Dendritic cell treated with granulocyte-macrophage colony-stimulating factor and Interleukin-4, amounts not matched to agents 40 ng/mL and 50 ng/mL, for 4 days (primary cell): ENCODE measurements around the gene NECAB2.

Source experiments
- H3K27ac Mint-ChIP-seq: one replicate; pipeline ENCODE4 v1.8.0; 2022; ENCODE audit warnings: mild to moderate bottlenecking, mixed read lengths
- H3K27me3 Mint-ChIP-seq: one replicate; pipeline ENCODE4 v1.8.0; 2022; ENCODE audit warnings: mild to moderate bottlenecking, mixed read lengths
- H3K36me3 Mint-ChIP-seq: one replicate; pipeline ENCODE4 v1.8.0; 2022; ENCODE audit warnings: low read depth, mixed read lengths
- H3K4me1 Mint-ChIP-seq: one replicate; pipeline ENCODE4 v1.8.0; 2022; ENCODE audit warnings: low read depth, mixed read lengths
- H3K4me3 Mint-ChIP-seq: one replicate; pipeline ENCODE4 v1.8.0; 2022; ENCODE audit warnings: mild to moderate bottlenecking, moderate library complexity, mixed read lengths
- H3K9me3 Mint-ChIP-seq: one replicate; pipeline ENCODE4 v1.8.0; 2022; ENCODE audit warnings: mixed read lengths
- intact Hi-C: fragments of 100-400 bp; cut with micrococcal nuclease; formaldehyde crosslinking; loops from one replicate; pipeline ENCODE4 v1.15.0; 2022

NECAB2 gene

GRCh38 chr16:83967838-83968305 lies at the start of gene NECAB2:
Gene NECAB2 (plus strand): TSS chr16:83968244. CDS start chr16:83968649, 405 bp downstream.
- Mint-ChIP-seq H3K4me3 (peak within 1 kb of the TSS; percentile 61), H3K36me3 (peaks cover 37% of the 10 kb centered on the region), H3K27me3 (peaks cover 41% of the 10 kb centered on the region), H3K9me3 (no peaks in the 10 kb centered on the region), H3K27ac (no peak within 1 kb of the TSS), H3K4me1 (peaks cover 5% of the 10 kb centered on the region)
- intact Hi-C loops = loop anchor here (2.0 kb wide), 1 partner anchor 219 kb away; the partner anchor contains the start of gene TAF1C

- intact Hi-C loops = no loop called here
- Mint-ChIP-seq H3K27ac (no peak overlapping the region), H3K27me3 (no peaks in the 10 kb centered on the region), H3K4me3 (no peak overlapping the region), H3K4me1 (no peaks in the 10 kb centered on the region), H3K36me3 (peaks cover 94% of the 10 kb centered on the region), H3K9me3 (no peaks in the 10 kb centered on the region)
Measured at GRCh38 chr16:83920894-83921491, 47.1 kb upstream of the NECAB2 start.

DNA sequence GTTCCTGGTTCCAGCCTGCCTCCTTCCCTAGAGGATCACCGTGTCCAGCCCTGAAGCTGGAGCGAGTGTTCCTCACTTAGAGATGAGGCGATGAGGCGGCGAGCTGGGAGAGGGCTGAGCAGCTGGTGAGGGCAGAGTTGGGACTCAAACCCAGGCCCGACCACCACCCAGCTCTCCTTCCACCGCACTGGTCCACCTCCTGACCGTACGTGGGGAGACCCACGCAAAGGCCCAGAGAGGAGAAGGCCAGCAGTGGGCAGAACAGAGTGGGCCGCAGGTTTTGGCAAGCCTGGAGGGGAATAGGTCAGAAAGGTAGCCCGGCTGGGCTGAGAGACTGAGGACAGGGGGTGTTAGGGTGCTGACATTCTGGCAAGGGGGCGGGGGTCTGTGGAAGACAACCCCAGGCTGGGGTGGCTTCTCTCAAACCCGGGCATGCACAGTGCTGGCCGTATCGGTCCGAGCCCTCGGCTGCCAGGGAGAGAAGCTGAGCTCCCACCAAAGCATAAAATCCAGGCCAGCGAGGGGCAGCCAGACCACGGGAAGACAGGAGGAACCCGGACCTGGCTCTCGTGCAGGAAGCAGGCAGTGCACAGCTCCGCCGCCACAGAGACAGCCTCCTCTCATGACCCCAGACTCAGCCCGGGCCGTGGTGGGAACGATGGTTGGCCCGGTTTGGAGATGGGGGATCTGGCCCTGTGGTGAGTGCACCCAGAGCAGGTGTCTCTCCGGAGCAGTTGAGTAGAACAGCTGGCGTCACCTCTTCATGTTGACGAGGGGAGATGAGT lies 44.3 kb upstream of the NECAB2 start:
- Mint-ChIP-seq H3K4me1 (no peaks in the 10 kb centered on the region), H3K27me3 (no peaks in the 10 kb centered on the region), H3K4me3 (no peak overlapping the region), H3K36me3 (peaks cover 69% of the 10 kb centered on the region), H3K27ac (no peak overlapping the region), H3K9me3 (no peaks in the 10 kb centered on the region)
- intact Hi-C loops = no loop called here

DNA sequence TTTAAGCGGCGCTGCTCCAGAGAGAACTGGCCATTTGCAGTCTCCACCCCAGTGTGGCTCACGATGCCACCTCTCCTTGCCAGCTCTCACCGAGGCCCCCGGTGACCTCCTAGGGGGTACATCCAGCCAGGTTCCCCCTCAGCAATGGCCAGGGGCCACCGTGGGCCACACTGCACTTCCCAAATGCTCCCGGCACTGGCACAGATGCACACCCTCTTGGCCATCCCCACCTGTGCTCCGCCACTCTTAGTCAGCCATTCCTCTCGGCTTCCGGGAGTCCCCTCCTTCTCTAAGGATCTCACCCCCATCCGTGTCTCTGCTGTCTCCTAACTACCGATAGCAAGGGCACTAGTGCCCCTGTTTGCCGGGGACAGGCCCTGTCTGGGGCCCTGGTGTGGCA lies 43.4 kb upstream of the NECAB2 start:
- Mint-ChIP-seq H3K4me1 (no peaks in the 10 kb centered on the region), H3K9me3 (no peaks in the 10 kb centered on the region), H3K27ac (no peak overlapping the region), H3K36me3 (peaks cover 62% of the 10 kb centered on the region), H3K27me3 (no peaks in the 10 kb centered on the region), H3K4me3 (no peak overlapping the region)
- intact Hi-C loops = no loop called here

DNA sequence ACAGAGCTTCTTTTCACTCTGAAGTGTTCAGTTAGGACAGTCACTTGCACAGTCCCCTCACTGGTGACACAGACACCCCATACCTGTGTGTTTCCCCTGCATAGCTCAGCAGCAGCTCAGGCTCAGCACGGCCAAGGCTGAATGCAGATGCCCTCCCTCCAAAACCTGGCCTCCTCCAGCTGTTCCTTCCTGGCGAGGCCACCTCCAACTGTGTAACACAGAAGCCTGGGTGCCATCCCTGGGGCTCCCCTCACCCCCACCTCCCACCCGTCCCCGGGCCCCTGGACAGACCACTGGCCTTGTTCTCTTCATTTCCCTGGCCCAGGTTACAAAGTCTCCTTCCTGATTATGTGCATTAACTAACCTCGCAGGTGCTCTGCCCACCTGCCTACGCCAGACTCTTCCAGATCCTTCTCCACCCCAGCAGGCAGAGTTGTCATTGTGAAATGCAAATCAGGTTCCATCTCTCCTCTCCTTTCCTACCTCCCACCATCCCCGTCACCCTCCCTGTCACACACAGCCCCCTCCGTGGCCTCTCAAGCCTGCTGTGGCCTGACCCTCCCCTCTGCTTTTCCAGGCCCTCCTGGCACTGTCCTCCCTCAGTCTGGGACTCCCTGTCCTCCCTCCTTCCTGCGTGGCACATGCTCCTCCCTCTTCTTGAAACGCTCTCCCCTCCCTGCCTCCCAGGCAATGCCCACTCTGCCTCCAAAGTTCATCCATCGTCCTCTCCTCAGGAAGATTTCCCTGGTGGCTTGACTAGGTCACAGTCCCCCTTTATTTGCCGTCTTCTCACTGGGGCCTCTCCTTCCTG lies 42.7 kb upstream of the NECAB2 start:
- H3K27me3 Mint-ChIP-seq = no peaks in the 10 kb centered on the region
- intact Hi-C loops = no loop called here
- H3K4me1 Mint-ChIP-seq = no peaks in the 10 kb centered on the region
- no peak overlapping the region for H3K4me3 Mint-ChIP-seq
- no peaks in the 10 kb centered on the region for H3K9me3 Mint-ChIP-seq
- H3K27ac Mint-ChIP-seq = no peak overlapping the region
- H3K36me3 Mint-ChIP-seq = peaks cover 56% of the 10 kb centered on the region

GRCh38 chr16:83925957-83926725 lies 41.9 kb upstream of the NECAB2 start:
- H3K27me3 Mint-ChIP-seq = no peaks in the 10 kb centered on the region
- intact Hi-C loops = no loop called here
- no peaks in the 10 kb centered on the region for H3K4me1 Mint-ChIP-seq
- H3K4me3 Mint-ChIP-seq = no peak overlapping the region
- H3K36me3 Mint-ChIP-seq = peaks cover 47% of the 10 kb centered on the region
- H3K27ac Mint-ChIP-seq = no peak overlapping the region
- H3K9me3 Mint-ChIP-seq = no peaks in the 10 kb centered on the region

- H3K9me3 Mint-ChIP-seq = no peaks in the 10 kb centered on the region
- no peak overlapping the region for H3K4me3 Mint-ChIP-seq
- no peaks in the 10 kb centered on the region for H3K4me1 Mint-ChIP-seq
- no peaks in the 10 kb centered on the region for H3K27me3 Mint-ChIP-seq
- intact Hi-C loops = no loop called here
- H3K36me3 Mint-ChIP-seq = peaks cover 40% of the 10 kb centered on the region
- H3K27ac Mint-ChIP-seq = no peak overlapping the region
Measured at GRCh38 chr16:83926726-83927397, 41.2 kb upstream of the NECAB2 start.

- H3K27ac Mint-ChIP-seq = no peak overlapping the region
- H3K9me3 Mint-ChIP-seq = no peaks in the 10 kb centered on the region
- no peaks in the 10 kb centered on the region for H3K27me3 Mint-ChIP-seq
- H3K4me3 Mint-ChIP-seq = no peak overlapping the region
- H3K36me3 Mint-ChIP-seq = peaks cover 25% of the 10 kb centered on the region
- H3K4me1 Mint-ChIP-seq = no peaks in the 10 kb centered on the region
- intact Hi-C loops = no loop called here
Measured at GRCh38 chr16:83928341-83929055, 39.5 kb upstream of the NECAB2 start.

DNA sequence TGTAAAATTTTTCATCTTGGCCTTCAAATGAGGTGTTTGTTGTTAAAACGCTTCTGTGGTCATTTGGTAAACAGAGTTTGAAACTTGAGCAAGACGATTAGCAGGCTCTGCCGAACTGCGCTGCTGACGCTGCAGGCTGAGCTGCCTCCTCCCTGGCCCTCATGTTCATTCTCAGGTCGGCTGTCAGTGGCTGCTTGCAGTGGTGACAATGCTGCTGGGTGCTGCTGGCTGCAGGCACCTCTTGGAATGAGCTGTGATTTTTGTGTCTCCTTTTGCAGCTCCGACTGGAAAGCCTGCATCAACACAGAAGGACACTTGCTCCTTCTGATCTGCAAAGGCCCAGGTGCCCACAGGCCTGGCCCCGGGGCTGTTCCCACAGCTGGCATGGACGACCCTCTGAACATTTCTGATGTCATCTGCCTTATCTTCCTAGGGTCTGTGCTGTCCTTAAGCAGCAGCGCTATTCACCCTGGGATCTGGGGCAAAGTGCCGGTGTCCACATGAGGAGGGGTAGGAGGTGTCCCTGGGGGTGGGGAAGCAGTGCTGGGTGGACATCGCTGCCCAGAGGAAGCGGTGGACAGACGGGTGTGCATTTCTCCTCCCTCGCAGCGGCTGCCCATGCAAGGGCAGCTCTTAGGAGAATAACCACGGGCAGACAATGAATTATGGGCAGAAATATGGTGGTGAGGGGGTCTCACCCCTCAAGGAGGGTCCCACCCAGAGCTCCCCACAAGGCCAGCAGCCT lies 38.1 kb upstream of the NECAB2 start:
- H3K4me1 Mint-ChIP-seq = no peaks in the 10 kb centered on the region
- no peak overlapping the region for H3K27ac Mint-ChIP-seq
- peaks cover 14% of the 10 kb centered on the region for H3K36me3 Mint-ChIP-seq
- intact Hi-C loops = no loop called here
- H3K9me3 Mint-ChIP-seq = no peaks in the 10 kb centered on the region
- no peak overlapping the region for H3K4me3 Mint-ChIP-seq
- peaks cover 2% of the 10 kb centered on the region for H3K27me3 Mint-ChIP-seq

DNA sequence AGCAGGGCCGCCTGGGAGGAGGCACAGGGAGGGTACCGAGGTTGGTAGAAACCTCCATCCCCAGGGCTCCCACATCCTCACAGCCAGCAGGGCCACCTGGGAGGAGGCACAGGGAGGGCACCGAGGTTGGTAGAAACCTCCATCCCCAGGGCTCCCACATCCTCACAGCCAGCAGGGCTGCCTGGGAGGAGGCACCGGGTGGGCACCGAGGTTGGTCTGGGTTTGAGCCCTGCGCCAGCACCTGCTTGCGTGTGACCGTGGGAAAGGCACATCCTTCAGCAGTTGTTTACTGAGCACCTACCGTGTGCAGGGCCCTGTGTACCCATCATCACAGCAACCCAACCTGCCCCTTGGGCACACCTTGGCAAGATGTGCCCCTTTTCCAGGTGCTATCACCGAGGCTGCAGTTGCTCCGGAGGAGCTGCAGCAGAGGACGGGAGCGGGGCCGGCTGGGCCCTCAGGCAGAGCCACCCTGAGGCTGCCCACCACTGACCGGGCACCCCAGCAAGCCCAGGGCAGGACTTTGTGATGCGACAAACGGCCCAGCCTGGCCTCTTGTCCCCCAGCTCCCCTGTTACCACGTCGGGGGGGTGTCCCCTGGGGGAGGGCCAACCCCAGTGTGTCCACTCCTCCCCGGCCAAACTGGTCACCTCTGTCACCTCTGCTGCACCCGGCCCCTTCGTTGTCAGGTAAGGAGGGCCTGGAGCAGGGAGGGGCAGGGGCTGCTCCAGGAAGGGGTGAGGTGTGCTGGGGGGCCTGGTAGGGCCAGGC lies 37.1 kb upstream of the NECAB2 start:
- intact Hi-C loops = no loop called here
- Mint-ChIP-seq H3K36me3 (peaks cover 5% of the 10 kb centered on the region), H3K4me3 (no peak overlapping the region), H3K27me3 (peaks cover 5% of the 10 kb centered on the region), H3K4me1 (no peaks in the 10 kb centered on the region), H3K27ac (no peak overlapping the region), H3K9me3 (no peaks in the 10 kb centered on the region)

GRCh38 chr16:83931556-83931955 lies 36.5 kb upstream of the NECAB2 start:
- Mint-ChIP-seq H3K9me3 (no peaks in the 10 kb centered on the region), H3K27me3 (peaks cover 5% of the 10 kb centered on the region), H3K4me1 (no peaks in the 10 kb centered on the region), H3K36me3 (peaks cover 5% of the 10 kb centered on the region), H3K4me3 (no peak overlapping the region), H3K27ac (no peak overlapping the region)
- intact Hi-C loops = no loop called here

- peaks cover 5% of the 10 kb centered on the region for H3K36me3 Mint-ChIP-seq
- no peaks in the 10 kb centered on the region for H3K4me1 Mint-ChIP-seq
- no peaks in the 10 kb centered on the region for H3K9me3 Mint-ChIP-seq
- H3K27ac Mint-ChIP-seq = no peak overlapping the region
- intact Hi-C loops = no loop called here
- peaks cover 5% of the 10 kb centered on the region for H3K27me3 Mint-ChIP-seq
- H3K4me3 Mint-ChIP-seq = no peak overlapping the region
Measured at GRCh38 chr16:83932304-83932703, 35.7 kb upstream of the NECAB2 start.
